ENCODE measurements around the gene ZNF280C.
"Not testable (repeated sequence)": the region's sequence is repeated elsewhere in the genome, so short reads cannot be mapped to it uniquely, and the experiment has no call there.

ZNF280C gene, protein sequence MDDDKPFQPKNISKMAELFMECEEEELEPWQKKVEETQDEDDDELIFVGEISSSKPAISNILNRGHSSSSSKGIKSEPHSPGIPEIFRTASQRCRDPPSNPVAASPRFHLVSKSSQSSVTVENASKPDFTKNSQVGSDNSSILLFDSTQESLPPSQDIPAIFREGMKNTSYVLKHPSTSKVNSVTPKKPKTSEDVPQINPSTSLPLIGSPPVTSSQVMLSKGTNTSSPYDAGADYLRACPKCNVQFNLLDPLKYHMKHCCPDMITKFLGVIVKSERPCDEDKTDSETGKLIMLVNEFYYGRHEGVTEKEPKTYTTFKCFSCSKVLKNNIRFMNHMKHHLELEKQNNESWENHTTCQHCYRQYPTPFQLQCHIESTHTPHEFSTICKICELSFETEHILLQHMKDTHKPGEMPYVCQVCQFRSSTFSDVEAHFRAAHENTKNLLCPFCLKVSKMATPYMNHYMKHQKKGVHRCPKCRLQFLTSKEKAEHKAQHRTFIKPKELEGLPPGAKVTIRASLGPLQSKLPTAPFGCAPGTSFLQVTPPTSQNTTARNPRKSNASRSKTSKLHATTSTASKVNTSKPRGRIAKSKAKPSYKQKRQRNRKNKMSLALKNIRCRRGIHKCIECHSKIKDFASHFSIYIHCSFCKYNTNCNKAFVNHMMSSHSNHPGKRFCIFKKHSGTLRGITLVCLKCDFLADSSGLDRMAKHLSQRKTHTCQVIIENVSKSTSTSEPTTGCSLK

DNA sequence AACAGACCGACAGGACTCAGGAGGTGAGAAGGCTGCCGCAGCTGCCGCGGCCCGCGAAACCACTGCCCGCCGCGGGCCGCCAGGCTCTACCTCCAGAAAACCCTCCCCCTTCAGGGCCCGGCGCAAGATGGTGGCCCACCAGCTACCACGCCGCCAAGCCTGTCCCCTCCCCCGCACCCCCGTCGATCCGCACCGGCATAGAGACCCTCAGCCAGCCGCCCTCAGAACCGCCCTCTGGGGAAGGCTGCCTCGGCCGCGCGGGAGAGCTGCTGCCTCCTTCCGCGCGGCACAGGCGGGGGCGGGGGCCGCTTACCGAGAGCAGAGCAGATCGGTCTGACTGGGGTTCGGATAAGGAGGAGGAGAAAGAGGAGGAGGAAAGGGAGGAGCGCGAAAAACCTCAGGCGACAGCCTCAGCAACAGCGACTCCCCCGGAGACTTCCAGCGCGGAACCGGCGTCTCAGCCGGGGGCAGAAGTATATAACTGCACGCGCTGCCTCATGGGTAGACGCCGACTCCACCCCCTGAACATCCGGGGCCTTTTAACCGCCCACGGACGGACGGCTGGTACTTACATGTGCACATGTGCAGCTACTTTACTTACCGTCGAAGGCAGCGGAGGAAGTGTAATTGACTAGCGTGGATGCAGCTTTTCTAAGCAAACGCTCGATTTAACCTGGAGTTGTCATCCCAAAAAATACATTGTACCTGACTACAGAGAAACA is at the start of gene ZNF280C:
TSS of gene ZNF280C (minus strand) at position 451 of the 722 bp plus-strand sequence. CDS start 8,450 bp downstream, outside the sequence.
- peak; percentile 91 for DNase-seq

DNA sequence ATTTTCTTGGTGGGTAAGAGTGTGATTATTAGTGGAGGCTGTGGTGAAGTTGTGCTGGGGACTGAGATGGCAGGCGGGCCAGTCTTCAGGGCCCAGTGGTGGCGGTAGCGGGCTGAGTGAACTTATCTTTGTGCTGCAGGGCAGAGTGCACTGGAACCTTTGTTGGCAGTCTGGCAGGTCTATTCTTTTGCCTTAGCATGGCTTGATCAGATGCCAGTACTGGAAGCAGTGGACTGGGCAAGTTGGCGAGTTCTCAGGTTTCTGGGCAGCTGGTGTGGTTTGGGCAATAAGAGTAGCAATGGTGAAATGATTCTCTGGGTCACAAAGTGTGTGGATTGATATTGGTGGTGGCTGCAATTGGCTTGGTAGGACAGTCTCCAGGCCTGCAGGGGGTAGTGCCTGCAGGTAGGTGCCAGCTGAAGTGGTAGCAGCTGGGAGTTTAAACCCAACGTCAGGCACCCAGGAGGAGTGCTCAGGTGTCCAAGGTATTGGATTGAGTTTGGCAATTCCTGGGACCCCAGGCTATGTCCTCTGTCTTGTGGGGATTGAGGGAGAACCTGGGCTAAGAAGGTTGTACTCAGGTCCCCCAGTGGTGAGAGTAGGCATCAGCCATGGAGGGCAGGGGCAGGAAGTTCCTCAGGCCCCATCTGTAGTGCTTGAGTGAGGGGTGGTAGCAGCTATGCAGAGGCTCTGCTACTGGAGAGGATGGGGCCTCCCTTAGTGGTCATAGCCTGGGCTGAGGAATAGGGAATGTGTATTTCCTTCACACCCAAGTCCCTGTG is 36.1 kb upstream of the ZNF280C start:
- DNase-seq, result no peak

DNA sequence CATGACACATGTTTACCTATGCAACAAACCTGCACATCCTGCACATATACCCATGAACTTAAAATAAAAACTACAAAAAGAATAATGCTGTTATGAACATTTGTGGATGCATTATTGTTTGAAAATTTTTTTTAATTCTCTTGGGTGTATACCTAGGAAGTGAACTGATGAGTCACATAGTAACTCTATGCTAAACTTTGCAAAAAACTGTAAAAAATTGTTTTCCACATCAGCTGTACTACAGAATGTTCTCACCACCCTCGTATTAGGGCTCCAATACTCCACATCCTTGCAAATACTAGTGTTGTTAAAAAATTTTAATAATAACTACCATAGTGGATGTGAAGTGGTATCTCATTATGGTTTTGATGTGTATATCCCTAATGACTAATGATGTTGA is 33.3 kb upstream of the ZNF280C start:
- DNase-seq, result no peak

DNA sequence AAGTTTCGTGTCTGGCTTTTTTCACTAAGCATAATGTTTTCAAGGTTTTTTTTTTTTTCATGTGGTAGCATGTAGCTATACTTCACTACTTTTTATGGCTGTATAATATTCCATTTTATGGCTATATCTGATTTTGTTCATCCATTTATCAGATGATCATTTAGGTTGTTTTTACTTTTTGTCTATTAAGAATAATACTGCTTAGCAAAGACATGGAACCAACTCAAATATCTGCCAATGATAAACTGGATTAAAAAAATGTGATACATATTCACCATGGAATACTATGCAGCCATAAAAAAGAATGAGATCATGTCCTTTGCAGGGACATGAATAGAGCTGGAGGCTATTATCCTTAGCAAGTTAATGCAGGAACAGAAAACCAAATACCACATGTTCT is 32.7 kb upstream of the ZNF280C start:
- no peak for DNase-seq

DNA sequence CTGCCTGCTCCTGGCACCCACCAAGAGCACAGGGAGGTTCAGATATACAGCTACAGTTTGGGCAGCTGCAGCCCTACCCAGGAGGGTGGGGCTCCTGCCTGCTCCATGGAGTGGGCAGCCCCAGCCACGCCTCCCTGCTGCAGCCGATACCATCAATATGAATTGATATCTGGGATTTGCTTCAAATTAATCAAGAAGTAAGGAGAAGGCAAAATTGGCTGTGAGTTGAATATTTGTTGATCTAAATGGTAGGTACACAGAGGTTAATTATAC is 31.2 kb upstream of the ZNF280C start:
- no peak for DNase-seq

DNA sequence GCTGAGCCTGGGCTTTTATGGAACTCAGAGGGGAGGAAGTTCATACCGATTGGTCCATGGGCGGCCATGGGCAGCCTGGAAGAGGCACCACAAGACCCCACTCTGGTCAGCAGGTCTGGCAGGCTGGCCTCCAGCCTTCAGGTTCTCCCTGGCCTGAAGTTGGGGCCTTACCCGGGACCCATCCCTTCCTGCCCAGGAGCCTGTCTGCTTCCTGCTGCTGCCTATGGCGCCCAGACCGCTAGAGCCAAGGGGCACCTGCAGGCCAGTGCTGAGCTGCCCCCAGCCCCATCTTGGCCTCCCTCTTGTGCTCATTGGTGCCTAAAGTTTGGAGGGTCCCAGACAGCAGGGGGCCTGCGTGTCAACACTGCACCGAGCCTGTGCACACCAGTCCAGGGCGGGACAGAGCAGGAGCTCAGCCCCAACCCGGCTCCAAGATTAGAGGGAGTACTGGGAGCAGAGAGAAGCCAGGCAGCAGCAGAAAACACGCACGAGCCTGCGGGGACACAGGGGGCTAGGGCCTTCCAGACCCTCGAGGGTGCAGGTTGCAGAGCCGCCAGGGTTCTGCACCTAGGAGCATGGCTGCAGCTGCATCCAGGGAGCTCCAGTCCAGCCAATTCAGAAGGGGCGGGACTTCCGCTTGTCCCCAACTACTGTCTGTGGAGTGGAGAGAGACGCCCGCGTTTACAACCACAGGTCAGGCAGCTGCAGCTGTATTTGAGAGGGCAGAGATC is 30.7 kb upstream of the ZNF280C start:
- DNase-seq, result no peak

DNA sequence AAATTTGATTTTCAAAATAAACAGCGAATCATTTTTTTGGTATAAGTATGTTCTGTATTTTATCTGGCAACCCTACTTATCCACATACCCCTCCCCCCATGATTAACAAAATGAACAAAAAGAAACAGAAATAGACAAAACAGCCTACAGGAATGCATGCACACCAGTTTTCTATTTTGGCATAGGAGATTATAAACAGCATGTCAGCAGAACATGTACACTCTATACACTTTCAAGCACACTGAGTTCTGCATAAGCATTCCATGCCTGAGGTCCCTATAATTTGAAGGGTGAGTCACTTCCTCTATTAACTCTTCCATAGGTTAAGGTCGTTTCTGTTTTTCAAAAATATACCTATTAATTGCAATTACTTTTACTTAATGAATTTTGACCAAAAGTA is 28.0 kb upstream of the ZNF280C start:
- no peak for DNase-seq

DNA sequence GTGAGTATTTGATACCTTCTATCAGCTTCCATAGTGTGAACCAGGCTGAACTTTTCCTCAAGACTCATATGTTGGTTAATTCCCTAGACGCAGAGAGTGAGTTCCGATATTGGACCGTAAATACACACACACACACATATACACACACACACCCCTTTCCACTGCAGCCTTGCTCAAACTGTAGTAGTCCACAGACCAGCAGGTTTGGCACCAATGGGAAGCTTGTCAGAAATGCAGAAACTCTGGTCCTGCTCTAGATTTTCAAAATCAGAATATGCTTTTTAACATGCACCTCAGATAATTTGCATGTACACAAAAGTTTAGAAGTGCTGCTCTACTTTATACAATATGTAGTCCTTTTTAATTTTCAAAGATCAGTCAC is 27.6 kb upstream of the ZNF280C start:
- no peak for DNase-seq

DNA sequence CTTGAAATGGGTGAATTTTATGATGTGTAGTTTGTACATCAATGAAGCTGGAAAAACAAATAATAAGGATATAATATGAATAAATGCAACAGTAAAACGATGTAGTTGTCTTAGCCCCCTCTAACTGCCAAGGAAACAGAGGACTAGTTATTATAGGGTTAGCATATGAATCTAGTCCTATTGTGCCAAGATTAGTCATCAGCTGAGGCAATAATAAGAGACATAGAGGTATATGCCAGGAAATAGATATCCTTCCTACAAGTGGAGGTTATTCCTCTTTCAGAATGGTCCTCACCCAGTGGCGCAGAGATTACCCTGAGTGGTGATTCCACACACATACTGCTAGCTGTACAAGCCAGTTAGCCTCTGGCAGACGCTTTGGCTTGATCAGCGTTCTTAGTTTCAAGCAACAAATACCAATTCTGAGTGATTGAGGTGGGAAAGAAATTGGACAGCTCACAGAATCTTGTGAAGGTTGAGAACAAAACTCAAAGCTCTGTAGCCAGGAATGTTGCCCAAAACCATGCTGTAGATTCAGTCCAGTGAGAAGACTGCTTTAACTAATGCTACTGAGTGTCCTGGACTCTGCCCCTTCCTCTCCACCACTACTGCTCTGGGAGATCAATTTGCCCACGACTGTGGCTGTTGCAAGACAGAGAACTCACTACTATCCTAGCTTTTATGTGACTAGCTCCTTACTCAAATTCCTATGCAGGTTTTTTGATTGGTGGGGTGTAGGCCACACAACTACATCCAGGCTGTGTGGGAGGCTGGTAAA is 27.0 kb upstream of the ZNF280C start:
- DNase-seq, result no peak

DNA sequence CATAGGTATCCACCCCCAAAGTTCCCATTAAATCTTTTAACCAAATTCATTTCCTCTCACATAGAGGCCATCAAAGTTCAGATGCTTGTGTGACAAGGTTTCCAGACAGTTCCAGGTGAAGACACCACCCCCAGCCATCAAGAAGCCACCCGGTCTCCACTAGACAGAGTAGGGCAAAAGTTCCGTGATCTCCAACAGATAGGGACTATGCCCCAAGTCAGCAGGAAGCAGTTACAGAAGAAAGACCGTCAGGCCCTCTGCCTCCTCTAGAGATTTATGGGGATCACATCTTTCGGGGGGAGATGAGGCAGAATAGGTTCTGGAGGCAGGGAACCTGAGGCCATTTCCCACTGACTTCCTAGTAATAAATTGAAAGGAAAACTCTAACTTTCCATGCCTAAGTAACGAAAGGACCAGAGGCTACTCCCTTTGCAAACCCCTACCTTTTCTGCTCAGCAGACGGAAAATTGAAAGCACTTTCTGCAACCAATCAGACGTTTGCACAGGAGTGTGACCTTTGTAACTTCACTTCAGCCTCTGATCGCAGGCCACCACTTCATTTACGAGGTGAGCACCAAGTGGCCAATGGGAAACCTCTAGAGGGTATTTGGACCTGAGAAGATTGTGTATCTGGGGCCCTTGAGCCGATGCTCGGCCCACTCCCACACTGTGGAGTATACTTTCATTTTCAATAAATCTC is 18.5 kb upstream of the ZNF280C start:
- no peak for DNase-seq

DNA sequence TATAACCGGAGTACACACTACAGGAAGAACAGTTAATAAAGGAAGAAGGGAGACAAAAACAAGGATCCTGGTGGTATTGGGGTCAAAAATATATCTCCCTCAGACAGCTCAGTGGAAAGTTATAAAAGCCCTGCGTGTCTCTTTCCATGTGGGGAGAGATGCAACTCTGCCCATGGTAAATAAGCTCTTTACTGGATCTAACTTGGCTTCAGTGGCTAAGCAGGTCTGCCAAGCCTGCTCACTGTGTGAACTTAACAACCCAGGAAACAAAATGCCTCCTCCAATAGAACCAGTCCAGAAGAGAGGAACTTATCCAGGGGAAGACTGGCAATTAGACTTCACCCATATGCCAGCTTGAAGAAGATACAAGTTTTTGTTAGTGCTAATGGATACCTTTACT is 17.0 kb upstream of the ZNF280C start:
- DNase-seq, result no peak

DNA sequence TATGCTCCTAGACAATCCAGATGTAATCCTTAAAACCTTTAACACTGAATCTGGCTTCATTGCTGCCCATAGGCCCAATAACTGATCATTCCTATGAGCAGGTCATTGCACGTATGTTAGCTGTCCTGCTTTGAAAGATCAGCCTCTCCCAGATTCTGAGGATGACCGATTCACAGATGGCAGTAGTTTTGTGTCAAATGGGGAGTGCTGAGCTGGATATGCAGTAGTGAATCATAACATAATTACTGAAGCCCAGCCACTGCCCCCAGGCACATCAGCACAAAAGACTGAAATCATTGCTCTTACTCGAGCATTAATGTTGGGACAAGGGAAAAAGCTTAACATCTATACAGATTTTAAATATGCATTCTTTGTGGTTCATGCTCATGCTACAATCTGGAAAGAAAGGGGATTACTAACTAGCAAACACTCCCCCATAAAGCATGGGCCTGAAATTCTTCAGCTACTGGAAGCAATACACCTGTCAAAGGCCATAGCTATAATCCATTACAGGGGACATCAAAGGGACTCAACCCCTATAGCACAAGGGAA is 16.4 kb upstream of the ZNF280C start:
- no peak for DNase-seq

DNA sequence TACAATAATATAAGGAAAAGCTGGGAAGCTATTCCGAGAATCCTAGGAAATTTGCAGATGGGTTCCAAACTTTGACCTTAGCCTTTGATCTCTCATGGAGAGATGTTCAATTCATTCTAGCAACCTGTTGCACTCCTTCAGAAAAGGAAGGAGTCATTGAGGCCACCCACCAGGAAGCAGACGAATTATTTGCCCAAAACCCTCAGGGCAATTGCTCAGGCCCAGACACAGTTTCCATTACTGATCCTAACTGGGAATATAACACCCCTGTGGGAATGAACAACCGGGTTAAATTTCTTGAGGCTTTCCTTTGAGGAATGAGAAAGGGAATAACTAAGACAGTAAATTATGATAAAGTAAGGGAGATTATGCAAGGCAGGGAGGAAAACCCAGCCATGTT is 13.5 kb upstream of the ZNF280C start:
- DNase-seq, result no peak

DNA sequence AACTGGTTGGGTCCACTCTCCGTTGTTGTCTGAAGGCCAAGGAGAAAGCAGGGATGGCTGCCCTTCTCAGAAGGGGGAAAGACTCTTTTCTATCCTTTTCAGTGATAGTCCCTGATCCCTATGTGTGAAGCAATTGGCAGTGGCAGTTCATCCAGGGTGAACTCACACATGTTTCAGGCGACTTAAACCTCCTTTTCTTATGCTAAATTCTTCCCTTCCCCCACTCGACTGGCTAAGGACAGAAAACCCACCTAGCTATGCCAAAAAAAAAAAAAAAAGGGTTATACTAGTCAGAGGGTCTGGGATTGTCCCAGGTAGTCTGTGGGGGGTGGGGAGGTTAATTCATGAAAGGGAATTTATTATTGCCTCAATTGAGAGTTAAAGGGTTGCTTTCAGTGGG is 12.2 kb upstream of the ZNF280C start:
- DNase-seq, result no peak

DNA sequence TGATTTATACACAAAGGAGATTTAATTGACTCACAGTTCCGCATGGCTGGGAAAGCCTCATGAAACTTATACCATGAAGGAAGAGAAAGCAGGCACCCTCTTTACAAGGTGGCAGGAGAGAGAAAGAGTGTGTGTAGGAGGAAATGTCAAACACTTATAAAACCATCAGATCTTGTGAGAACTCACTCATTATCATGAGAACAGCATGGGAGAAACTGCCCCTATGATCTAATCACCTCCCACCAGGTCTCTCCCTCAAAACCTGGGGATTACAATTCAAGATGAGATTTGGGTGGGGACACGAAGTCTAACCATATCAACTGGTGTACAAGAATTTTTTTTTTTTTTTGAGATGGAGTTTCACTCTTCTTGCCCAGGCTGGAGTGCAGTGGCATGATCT is 3.6 kb upstream of the ZNF280C start:
- not testable (repeated sequence) for DNase-seq

DNA sequence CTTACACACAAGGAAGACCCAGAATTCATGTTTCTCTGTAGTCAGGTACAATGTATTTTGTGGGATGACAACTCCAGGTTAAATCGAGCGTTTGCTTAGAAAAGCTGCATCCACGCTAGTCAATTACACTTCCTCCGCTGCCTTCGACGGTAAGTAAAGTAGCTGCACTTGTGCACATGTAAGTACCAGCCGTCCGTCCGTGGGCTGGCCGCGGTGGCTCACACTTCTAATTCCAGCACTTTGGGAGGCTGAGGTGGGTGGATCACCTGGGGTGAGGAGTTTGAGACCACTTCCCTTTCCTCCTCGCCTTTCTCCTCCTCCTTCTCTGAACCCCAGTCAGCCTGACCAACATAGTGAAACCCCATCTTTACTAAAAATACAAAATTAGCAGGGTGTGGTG is 692 bp upstream of the ZNF280C start:
- not testable (repeated sequence) for DNase-seq

DNA sequence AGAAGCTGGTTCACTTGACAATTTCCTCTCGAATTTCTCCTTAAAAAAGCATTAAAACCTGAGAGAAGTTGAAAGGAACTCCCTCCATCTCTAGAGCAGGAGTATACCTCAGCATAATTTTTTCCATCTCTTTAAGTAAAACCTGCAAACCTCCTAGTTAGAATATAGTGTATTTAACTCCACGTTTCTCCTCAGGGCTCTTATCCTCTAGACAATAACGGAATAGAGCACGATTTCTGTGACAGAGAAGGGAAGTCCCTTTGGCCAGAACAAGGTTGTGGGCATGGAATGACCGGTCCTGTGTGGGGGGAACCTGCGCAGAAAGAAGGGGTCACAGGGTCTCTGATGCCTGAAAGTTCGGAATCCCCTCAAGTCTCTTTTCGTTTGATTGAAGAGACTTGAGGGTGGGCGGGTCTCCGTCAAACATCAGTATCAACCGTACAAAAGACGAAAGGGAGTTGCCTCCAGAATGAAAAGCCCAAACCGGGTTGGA is 697 bp downstream of the ZNF280C start:
- DNase-seq, result no peak

DNA sequence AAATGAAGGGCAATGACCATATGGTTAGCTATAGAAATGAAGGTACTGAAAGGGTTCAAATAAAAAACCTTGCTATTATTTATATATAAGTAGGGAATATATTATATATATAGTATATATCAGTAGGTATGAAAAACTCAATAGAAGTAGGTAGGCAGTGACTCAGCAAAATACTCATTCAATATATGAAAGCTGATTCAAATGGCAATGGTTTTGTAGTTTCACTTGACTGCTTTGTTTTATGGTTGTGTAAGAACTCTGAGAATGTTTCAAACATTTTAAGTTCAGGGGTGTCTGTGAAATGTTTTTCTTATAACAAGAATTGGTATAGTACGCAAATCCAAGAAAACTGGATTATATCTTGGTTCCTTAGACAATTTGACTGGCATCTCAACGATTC is 4.1 kb downstream of the ZNF280C start:
- no peak for DNase-seq

DNA sequence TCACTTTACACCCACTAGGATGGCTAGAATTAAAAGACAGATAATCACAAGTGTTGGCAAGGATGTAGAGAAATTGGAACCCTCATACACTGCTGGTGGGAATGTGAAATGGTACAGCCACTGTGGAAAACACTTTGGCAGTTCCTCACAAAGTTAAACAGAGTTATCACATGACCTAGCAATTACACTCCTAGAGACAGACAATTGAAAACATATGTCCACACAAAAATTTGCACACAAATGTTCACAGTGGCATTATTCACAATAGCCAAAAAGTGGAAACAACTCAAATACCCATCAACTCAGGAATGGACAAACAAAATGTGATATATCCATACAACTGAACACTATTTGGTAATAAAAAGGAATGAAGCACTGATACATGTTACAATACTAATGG is 5.7 kb downstream of the ZNF280C start:
- DNase-seq, result no peak

DNA sequence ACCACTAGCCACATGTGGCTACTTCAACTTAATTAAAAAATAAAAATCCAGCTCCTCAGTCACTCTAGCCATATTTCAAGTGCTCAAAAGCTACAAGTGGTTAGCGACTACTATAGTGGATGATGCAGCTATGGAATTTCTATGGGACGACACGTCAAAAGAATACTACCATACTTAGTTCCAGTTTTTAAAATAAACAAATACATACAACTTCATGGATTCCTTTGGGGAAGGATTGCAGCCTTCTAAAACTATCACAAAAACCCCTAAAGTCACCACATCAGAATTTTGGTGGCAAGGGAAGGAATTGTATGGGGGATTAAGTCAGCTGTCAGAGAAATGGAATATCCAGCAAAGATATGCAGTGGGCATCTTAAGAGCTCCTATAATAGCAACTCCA is 6.5 kb downstream of the ZNF280C start:
- DNase-seq, result no peak
